Lung (tissue), 12 donors: ENCODE measurements around the gene HDAC4. TPM values are rescaled to one million over a fixed set of nuclear protein-coding genes. Genes with fewer than 3 reads are reported as not detected.
A peak's percentile ranks its signal among the peaks of the same experiment; 100 is the strongest.

Source experiments
- ATAC-seq: fragments of 200-7000 bp; cut with Tn5 transposase; one replicate; pipeline ENCODE4 v1.9.1; 2020; ENCODE audit warnings: moderate number of reproducible peaks; ENCODE audit not compliant: insufficient read depth, low FRiP score
- DNase-seq, 3 donors: peaks; one replicate each; pipeline ENCODE4 v3.0.0-alpha.2; 2013 to 2017
- H3K27ac ChIP-seq, 2 donors: one replicate each; pipeline ENCODE4 v1.5.1; 2013; ENCODE audit warnings: mild to moderate bottlenecking in 2 of 2, moderate library complexity in 2 of 2, control low read depth in 1 of 2, inconsistent platforms in 1 of 2, low read depth in 1 of 2, low read length in 1 of 2
- H3K27me3 ChIP-seq, 3 donors: one replicate each; pipeline ENCODE4 v1.5.1; 2013; ENCODE audit warnings: low read length in 2 of 3; ENCODE audit not compliant: control insufficient read depth in 3 of 3, insufficient read depth in 3 of 3
- H3K36me3 ChIP-seq, 4 donors: one replicate each; pipeline ENCODE4 v1.5.1; 2013; ENCODE audit warnings: low read length in 4 of 4, mild to moderate bottlenecking in 1 of 4, moderate library complexity in 1 of 4; ENCODE audit not compliant: control insufficient read depth in 4 of 4, insufficient read depth in 4 of 4
- H3K4me1 ChIP-seq, 5 donors: one replicate each; pipeline ENCODE4 v1.5.1; 2013; ENCODE audit warnings: low read length in 5 of 5, mild to moderate bottlenecking in 2 of 5, moderate library complexity in 1 of 5; ENCODE audit not compliant: control insufficient read depth in 5 of 5, insufficient read depth in 5 of 5
- H3K4me3 ChIP-seq: one replicate; pipeline ENCODE4 v1.5.1; 2013; ENCODE audit warnings: mild to moderate bottlenecking, control low read depth, moderate library complexity
- H3K9ac ChIP-seq, 2 donors: one replicate each; pipeline ENCODE4 v1.5.1; 2013; ENCODE audit warnings: low read length in 2 of 2, control low read depth in 1 of 2; ENCODE audit not compliant: insufficient read depth in 1 of 2
- H3K9me3 ChIP-seq, 4 donors: one replicate each; pipeline ENCODE4 v1.5.1; 2013; ENCODE audit warnings: low read length in 3 of 4, mild to moderate bottlenecking in 1 of 4, moderate library complexity in 1 of 4; ENCODE audit not compliant: control insufficient read depth in 4 of 4, insufficient read depth in 3 of 4
- CTCF ChIP-seq: IDR thresholded peaks from 2 replicates; pipeline ENCODE4 v1.5.1; 2012; ENCODE audit warnings: mild to moderate bottlenecking; ENCODE audit errors: control extremely low read depth, extremely low read depth
- WGBS, 2 donors: extraction: QIAGEN DNeasy Blood & Tissue Kit; methylation state at CpG; one replicate each; pipeline ENCODE4 v1.1.7; 2013; 5-methylcytosine and 5-hydroxymethylcytosine counted together
- polyA plus RNA-seq, 2 donors: library from polyadenylated mRNA; stranded (reverse); fragments of 200-250 nt; gene quantifications; one replicate each; pipeline ENCODE4 v1.2.1, GENCODE V29; 2013
- total RNA-seq, 2 donors: library from RNA; depleted of rRNA in 1 of 2; stranded (reverse); fragments of >200 nt in 1 of 2; gene quantifications; one replicate each; pipeline ENCODE4 v1.2.1, GENCODE V29; 2014 to 2021
- donor health status: control.
- donor health status: control.
- donor health status: Bipolar disorder and iron deficiency.
- donor health status: healthy.
- donor health status: DM: yes; HTN: yes; CAD: no.

The HDAC4 gene
- total and polyA plus RNA-seq, 4 donors, result 6.9 to 47.7 (median 20.7) TPM

DNA sequence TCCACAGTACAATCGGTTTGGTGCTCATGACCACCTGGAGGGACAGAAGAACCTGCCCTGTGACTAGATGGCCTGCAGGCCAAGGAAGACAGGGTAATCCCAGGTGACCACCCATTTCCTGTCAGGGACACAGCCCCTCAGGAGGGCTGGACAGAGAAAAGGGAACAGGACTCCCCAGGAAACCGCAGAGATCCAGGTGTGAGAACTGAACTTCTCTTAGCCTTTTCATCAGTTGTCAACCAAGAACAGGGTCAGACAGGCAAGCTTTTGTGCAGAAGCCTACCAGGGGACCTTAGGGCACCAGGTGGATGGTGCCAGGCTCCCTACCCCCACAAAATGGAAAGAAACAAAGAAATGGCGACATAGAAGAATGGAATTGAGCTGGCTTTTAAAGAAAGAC, 132.3 kb downstream of the HDAC4 start:
- 49 to 69% methylated on average over 3 of the region's 3 CpGs for WGBS, 2 donors
- H3K4me3 ChIP-seq, result no peak overlapping the region
- DNase-seq (peak in 1 of 3 donors; percentile 7), ATAC-seq (no peak)
- H3K9ac ChIP-seq, result no peak overlapping the region
- H3K9me3 ChIP-seq, result no peaks in the 10 kb centered on the region
- H3K36me3 ChIP-seq, result no peaks in the 10 kb centered on the region
- no peaks in the 10 kb centered on the region for H3K27me3 ChIP-seq
- peaks cover 32 to 56% (median 37%) of the 10 kb centered on the region in 5 donors for H3K4me1 ChIP-seq
- no peak for TF ChIP-seq CTCF
- H3K27ac ChIP-seq, result peak overlapping the region in 1 of 2 donors; percentile 72

DNA sequence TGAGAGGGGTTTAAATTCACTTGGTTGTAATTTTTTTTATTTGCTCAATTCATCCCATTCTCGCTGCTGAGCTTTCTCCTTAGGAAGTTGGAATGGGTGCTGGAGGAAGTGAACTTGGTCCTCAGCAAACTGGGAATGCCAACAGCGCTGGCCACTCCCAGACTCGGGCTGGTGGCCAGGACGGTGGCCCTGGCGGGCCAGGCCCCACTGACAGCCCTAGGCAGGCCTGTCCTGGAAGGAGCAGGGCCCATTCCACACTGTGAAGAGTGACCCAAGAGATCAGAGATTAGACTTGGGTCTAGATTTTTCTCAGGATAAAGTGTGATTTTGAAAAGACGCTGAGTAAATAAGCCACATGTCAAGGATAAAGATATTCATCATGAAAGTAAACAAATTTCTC, 132.7 kb downstream of the HDAC4 start:
- Histone ChIP-seq H3K36me3 (no peaks in the 10 kb centered on the region), H3K4me1 (peaks cover 35 to 59% (median 40%) of the 10 kb centered on the region in 5 donors), H3K9me3 (no peaks in the 10 kb centered on the region), H3K4me3 (no peak overlapping the region), H3K27ac (no peak overlapping the region), H3K9ac (no peak overlapping the region), H3K27me3 (no peaks in the 10 kb centered on the region)
- TF ChIP-seq CTCF, result no peak
- ATAC-seq (peak; percentile 31), DNase-seq (peak in 2 of 3 donors; percentile 46 to 53)
- 27 to 42% methylated on average over 6 of the region's 6 CpGs for WGBS, 2 donors

GRCh38 chr2:239267288-239267951, 133.4 kb downstream of the HDAC4 start:
- H3K4me1 ChIP-seq, result peaks cover 35 to 58% (median 40%) of the 10 kb centered on the region in 5 donors

More at GRCh38 chr2:239267288-239267951, 133.4 kb downstream of the HDAC4 start:
- H3K27ac ChIP-seq, result peak overlapping the region; percentile 37 to 97
- no peaks in the 10 kb centered on the region for H3K27me3 ChIP-seq
- DNase-seq, result peak; percentile 80 to 85 (median 81)
- no peak overlapping the region for H3K9ac ChIP-seq
- H3K4me3 ChIP-seq, result no peak overlapping the region
- ATAC-seq, result peak; percentile 93
- H3K9me3 ChIP-seq, result no peaks in the 10 kb centered on the region
- peak; percentile 7 for TF ChIP-seq CTCF
- WGBS, 2 donors, result 11 to 21% methylated on average over 22 of the region's 22 CpGs
- no peaks in the 10 kb centered on the region for H3K36me3 ChIP-seq
